HEK293 (cell line): ENCODE data around the gene DDAH1.

ENCODE experiments used
- GLIS1 ChIP-seq: fragments of 450-650 bp; formaldehyde crosslinking; IDR thresholded peaks from 2 replicates; pipeline ENCODE4 v1.5.1; 2016; ENCODE audit warnings: missing biosample characterization, missing genetic modification characterization
- KLF10 ChIP-seq: fragments of 450-650 bp; IDR thresholded peaks from 2 replicates; pipeline ENCODE4 v1.5.1; 2018; ENCODE audit warnings: missing biosample characterization, mild to moderate bottlenecking, missing genetic modification characterization
- MYNN ChIP-seq: fragments of 450-650 bp; formaldehyde crosslinking; IDR thresholded peaks from 2 replicates; pipeline ENCODE4 v1.5.1; 2016; ENCODE audit warnings: missing biosample characterization, missing genetic modification characterization, borderline replicate concordance
- OSR2 ChIP-seq: fragments of 450-650 bp; formaldehyde crosslinking; IDR thresholded peaks from 2 replicates; pipeline ENCODE4 v1.5.1; 2016; ENCODE audit warnings: missing biosample characterization, missing genetic modification characterization
- PRDM1 ChIP-seq: fragments of 450-650 bp; formaldehyde crosslinking; IDR thresholded peaks from 2 replicates; pipeline ENCODE4; 2016; ENCODE audit warnings: missing biosample characterization, missing genetic modification characterization
- SETDB1 ChIP-seq: IDR thresholded peaks from one replicate; pipeline ENCODE4 v1.6.1; 2017; ENCODE audit warnings: mild to moderate bottlenecking, low read length, moderate library complexity, mixed read lengths; ENCODE audit not compliant: insufficient read length
- SP3 ChIP-seq: fragments of 450-650 bp; formaldehyde crosslinking; IDR thresholded peaks from 2 replicates; pipeline ENCODE4 v1.5.1; 2016; ENCODE audit warnings: missing biosample characterization, missing genetic modification characterization
- YY2 ChIP-seq: fragments of 450-650 bp; formaldehyde crosslinking; IDR thresholded peaks from 2 replicates; pipeline ENCODE4 v1.5.1; 2016; ENCODE audit warnings: missing biosample characterization, missing genetic modification characterization
- ZBTB26 ChIP-seq: fragments of 450-650 bp; formaldehyde crosslinking; optimal IDR thresholded peaks from 2 replicates; pipeline ENCODE3; 2016; ENCODE audit warnings: missing biosample characterization, mild to moderate bottlenecking, missing genetic modification characterization
- ZEB2 ChIP-seq: fragments of 450-650 bp; formaldehyde crosslinking; IDR thresholded peaks from 2 replicates; pipeline ENCODE4 v1.5.1; 2016; ENCODE audit warnings: missing biosample characterization, missing genetic modification characterization
- ZFP37 ChIP-seq: fragments of 450-650 bp; formaldehyde crosslinking; IDR thresholded peaks from 2 replicates; pipeline ENCODE4 v1.5.1; 2016; ENCODE audit warnings: missing biosample characterization, missing genetic modification characterization
- ZFP41 ChIP-seq: fragments of 450-650 bp; formaldehyde crosslinking; IDR thresholded peaks from 2 replicates; pipeline ENCODE4 v1.5.1; 2016; ENCODE audit warnings: missing biosample characterization, missing genetic modification characterization, borderline replicate concordance
- ZNF114 ChIP-seq: fragments of 450-650 bp; formaldehyde crosslinking; IDR thresholded peaks from 2 replicates; pipeline ENCODE4 v1.5.0; 2017; ENCODE audit warnings: missing biosample characterization, missing genetic modification characterization
- ZNF211 ChIP-seq: fragments of 450-650 bp; formaldehyde crosslinking; IDR thresholded peaks from 2 replicates; pipeline ENCODE4 v1.5.1; 2016; ENCODE audit warnings: low read depth, missing biosample characterization, missing genetic modification characterization
- ZNF311 ChIP-seq: fragments of 450-650 bp; formaldehyde crosslinking; IDR thresholded peaks from 2 replicates; pipeline ENCODE4 v1.5.1; 2017; ENCODE audit warnings: missing biosample characterization, missing genetic modification characterization, borderline replicate concordance
- ZNF530 ChIP-seq: fragments of 450-650 bp; formaldehyde crosslinking; IDR thresholded peaks from 2 replicates; pipeline ENCODE4 v1.5.1; 2016; ENCODE audit warnings: low read depth, missing biosample characterization, missing genetic modification characterization
- ZNF548 ChIP-seq: fragments of 450-650 bp; formaldehyde crosslinking; IDR thresholded peaks from 2 replicates; pipeline ENCODE4 v1.5.1; 2016; ENCODE audit warnings: missing biosample characterization, missing genetic modification characterization
- ZNF600 ChIP-seq: fragments of 450-650 bp; formaldehyde crosslinking; IDR thresholded peaks from 2 replicates; pipeline ENCODE4 v1.5.1; 2016; ENCODE audit warnings: missing biosample characterization, missing genetic modification characterization
- ZNF701 ChIP-seq: fragments of 450-650 bp; formaldehyde crosslinking; IDR thresholded peaks from 2 replicates; pipeline ENCODE4 v1.5.1; 2016; ENCODE audit warnings: missing biosample characterization, missing genetic modification characterization
- ZNF747 ChIP-seq: fragments of 450-650 bp; formaldehyde crosslinking; IDR thresholded peaks from 2 replicates; pipeline ENCODE4 v1.5.1; 2016; ENCODE audit warnings: missing biosample characterization, missing genetic modification characterization
- ZXDB ChIP-seq: fragments of 450-650 bp; formaldehyde crosslinking; IDR thresholded peaks from 2 replicates; pipeline ENCODE4 v1.5.1; 2016; ENCODE audit warnings: missing biosample characterization, missing genetic modification characterization
- TF ChIP-seq, protein P1 (sequence below): fragments of 450-650 bp; formaldehyde crosslinking; IDR thresholded peaks from 2 replicates; pipeline ENCODE4 v1.5.1; 2017; ENCODE audit warnings: missing biosample characterization, missing genetic modification characterization
- TF ChIP-seq, protein P2 (sequence below): fragments of 450-650 bp; formaldehyde crosslinking; IDR thresholded peaks from 2 replicates; pipeline ENCODE4 v1.5.1; 2017; ENCODE audit warnings: missing biosample characterization, missing genetic modification characterization
- TF ChIP-seq, protein P3 (sequence below): fragments of 450-650 bp; formaldehyde crosslinking; IDR thresholded peaks from 2 replicates; pipeline ENCODE4 v1.5.1; 2016; ENCODE audit warnings: missing biosample characterization, missing genetic modification characterization

Gene DDAH1

DNA sequence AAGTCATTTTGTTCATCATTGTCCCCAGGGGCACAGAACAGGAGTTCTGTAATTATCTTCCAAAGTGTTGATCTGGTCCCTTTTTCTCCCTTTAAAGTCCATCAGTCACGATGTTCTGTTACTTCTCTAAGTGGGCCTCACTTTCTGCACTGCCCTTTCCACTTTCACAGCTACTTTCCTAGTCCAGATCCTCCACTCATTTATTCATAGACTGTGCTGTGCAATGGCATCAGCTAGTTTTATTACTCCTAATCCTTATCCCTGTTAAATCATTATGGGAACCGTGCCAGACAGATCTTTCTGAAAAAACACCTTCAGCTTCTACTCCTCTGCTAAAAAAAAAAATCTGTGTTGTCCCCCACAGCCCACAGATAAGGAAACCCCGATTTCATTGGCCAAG is 124.5 kb downstream of the DDAH1 start (continued):
- TF ChIP-seq, protein P1, sequence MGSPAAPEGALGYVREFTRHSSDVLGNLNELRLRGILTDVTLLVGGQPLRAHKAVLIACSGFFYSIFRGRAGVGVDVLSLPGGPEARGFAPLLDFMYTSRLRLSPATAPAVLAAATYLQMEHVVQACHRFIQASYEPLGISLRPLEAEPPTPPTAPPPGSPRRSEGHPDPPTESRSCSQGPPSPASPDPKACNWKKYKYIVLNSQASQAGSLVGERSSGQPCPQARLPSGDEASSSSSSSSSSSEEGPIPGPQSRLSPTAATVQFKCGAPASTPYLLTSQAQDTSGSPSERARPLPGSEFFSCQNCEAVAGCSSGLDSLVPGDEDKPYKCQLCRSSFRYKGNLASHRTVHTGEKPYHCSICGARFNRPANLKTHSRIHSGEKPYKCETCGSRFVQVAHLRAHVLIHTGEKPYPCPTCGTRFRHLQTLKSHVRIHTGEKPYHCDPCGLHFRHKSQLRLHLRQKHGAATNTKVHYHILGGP (tag by site-specific recombination): no peak
- TF ChIP-seq PRDM1 (tag by site-specific recombination): peak; percentile 77
- no peak for TF ChIP-seq MYNN (tag by site-specific recombination)
- no peak for TF ChIP-seq SETDB1
- no peak for TF ChIP-seq ZNF311 (tag by site-specific recombination)
- no peak for TF ChIP-seq ZNF114
- TF ChIP-seq ZXDB (tag by site-specific recombination): peak; percentile 67
- TF ChIP-seq, protein P2, sequence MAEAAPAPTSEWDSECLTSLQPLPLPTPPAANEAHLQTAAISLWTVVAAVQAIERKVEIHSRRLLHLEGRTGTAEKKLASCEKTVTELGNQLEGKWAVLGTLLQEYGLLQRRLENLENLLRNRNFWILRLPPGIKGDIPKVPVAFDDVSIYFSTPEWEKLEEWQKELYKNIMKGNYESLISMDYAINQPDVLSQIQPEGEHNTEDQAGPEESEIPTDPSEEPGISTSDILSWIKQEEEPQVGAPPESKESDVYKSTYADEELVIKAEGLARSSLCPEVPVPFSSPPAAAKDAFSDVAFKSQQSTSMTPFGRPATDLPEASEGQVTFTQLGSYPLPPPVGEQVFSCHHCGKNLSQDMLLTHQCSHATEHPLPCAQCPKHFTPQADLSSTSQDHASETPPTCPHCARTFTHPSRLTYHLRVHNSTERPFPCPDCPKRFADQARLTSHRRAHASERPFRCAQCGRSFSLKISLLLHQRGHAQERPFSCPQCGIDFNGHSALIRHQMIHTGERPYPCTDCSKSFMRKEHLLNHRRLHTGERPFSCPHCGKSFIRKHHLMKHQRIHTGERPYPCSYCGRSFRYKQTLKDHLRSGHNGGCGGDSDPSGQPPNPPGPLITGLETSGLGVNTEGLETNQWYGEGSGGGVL (tag by site-specific recombination): 0 out of 2 replicates have a peak, but pooled peaks have one; percentile 8
- no peak for TF ChIP-seq ZNF747 (tag by site-specific recombination)
- TF ChIP-seq, protein P3, sequence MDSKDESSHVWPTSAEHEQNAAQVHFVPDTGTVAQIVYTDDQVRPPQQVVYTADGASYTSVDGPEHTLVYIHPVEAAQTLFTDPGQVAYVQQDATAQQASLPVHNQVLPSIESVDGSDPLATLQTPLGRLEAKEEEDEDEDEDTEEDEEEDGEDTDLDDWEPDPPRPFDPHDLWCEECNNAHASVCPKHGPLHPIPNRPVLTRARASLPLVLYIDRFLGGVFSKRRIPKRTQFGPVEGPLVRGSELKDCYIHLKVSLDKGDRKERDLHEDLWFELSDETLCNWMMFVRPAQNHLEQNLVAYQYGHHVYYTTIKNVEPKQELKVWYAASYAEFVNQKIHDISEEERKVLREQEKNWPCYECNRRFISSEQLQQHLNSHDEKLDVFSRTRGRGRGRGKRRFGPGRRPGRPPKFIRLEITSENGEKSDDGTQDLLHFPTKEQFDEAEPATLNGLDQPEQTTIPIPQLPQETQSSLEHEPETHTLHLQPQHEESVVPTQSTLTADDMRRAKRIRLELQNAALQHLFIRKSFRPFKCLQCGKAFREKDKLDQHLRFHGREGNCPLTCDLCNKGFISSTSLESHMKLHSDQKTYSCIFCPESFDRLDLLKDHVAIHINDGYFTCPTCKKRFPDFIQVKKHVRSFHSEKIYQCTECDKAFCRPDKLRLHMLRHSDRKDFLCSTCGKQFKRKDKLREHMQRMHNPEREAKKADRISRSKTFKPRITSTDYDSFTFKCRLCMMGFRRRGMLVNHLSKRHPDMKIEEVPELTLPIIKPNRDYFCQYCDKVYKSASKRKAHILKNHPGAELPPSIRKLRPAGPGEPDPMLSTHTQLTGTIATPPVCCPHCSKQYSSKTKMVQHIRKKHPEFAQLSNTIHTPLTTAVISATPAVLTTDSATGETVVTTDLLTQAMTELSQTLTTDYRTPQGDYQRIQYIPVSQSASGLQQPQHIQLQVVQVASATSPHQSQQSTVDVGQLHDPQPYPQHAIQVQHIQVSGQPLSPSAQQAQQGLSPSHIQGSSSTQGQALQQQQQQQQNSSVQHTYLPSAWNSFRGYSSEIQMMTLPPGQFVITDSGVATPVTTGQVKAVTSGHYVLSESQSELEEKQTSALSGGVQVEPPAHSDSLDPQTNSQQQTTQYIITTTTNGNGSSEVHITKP (tag by site-specific recombination): peak; percentile 67; the same call in 1 of the 2 replicates
- TF ChIP-seq ZBTB26 (tag by site-specific recombination): no peak
- no peak for TF ChIP-seq ZFP41 (tag by site-specific recombination)
- no peak for TF ChIP-seq GLIS1 (tag by site-specific recombination)
- no peak for TF ChIP-seq ZNF548 (tag by site-specific recombination)
- no peak for TF ChIP-seq ZNF701
- 0 out of 2 replicates have a peak, but pooled peaks have one; percentile 25 for TF ChIP-seq ZEB2 (tag by site-specific recombination)
- no peak for TF ChIP-seq KLF10 (tag by site-specific recombination)
- no peak for TF ChIP-seq YY2 (tag by site-specific recombination)
- TF ChIP-seq OSR2 (tag by site-specific recombination): 0 out of 2 replicates have a peak, but pooled peaks have one; percentile 31
- no peak for TF ChIP-seq ZNF211 (tag by site-specific recombination)
- peak; percentile 70; the same call in 1 of the 2 replicates for TF ChIP-seq ZNF600 (tag by site-specific recombination)
- TF ChIP-seq SP3: no peak
- no peak for TF ChIP-seq ZNF530 (tag by site-specific recombination)
- no peak for TF ChIP-seq ZFP37 (tag by site-specific recombination)
